ENCODE measurements around the gene RGS9.
A peak's percentile ranks its signal among the peaks of the same experiment; 100 is the strongest.

The RGS9 gene

GRCh38 chr17:65100316-65101140 lies 36.6 kb upstream of the RGS9 start:
- Histone ChIP-seq H3K27me3 (ENCODE audit: control insufficient read depth, insufficient read depth, low read length) (no peaks in the 10 kb centered on the region), H3K9ac (peak overlapping the region; percentile 71), H3K4me3 (ENCODE audit: low read depth, low read length) (peak overlapping the region; percentile 87), H3K79me2 (peaks cover 18% of the 10 kb centered on the region), H3K4me2 (ENCODE audit: low read length) (peak overlapping the region; percentile 97), H3K36me3 (ENCODE audit: control insufficient read depth, insufficient read depth, low read length) (no peaks in the 10 kb centered on the region), H3K27ac (peak overlapping the region; percentile 80), H2AFZ (peak overlapping the region; percentile 97), H3K4me1 (peaks cover 28% of the 10 kb centered on the region), H3K9me3 (ENCODE audit: control insufficient read depth, low read length) (no peaks in the 10 kb centered on the region)
- TF ChIP-seq, protein P1, sequence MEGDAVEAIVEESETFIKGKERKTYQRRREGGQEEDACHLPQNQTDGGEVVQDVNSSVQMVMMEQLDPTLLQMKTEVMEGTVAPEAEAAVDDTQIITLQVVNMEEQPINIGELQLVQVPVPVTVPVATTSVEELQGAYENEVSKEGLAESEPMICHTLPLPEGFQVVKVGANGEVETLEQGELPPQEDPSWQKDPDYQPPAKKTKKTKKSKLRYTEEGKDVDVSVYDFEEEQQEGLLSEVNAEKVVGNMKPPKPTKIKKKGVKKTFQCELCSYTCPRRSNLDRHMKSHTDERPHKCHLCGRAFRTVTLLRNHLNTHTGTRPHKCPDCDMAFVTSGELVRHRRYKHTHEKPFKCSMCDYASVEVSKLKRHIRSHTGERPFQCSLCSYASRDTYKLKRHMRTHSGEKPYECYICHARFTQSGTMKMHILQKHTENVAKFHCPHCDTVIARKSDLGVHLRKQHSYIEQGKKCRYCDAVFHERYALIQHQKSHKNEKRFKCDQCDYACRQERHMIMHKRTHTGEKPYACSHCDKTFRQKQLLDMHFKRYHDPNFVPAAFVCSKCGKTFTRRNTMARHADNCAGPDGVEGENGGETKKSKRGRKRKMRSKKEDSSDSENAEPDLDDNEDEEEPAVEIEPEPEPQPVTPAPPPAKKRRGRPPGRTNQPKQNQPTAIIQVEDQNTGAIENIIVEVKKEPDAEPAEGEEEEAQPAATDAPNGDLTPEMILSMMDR (IDR thresholded peaks at IDR 0.05) = peak; percentile 96

- H3K4me2 ChIP-seq (ENCODE audit: low read length) = peak overlapping the region; percentile 97
- H3K27me3 ChIP-seq (ENCODE audit: control insufficient read depth, insufficient read depth, low read length) = no peaks in the 10 kb centered on the region
- peak overlapping the region; percentile 97 for H2AFZ ChIP-seq
- peak overlapping the region; percentile 87 for H3K4me3 ChIP-seq (ENCODE audit: low read depth, low read length)
- H3K27ac ChIP-seq = peak overlapping the region; percentile 80
- H3K79me2 ChIP-seq = peaks cover 18% of the 10 kb centered on the region
- H3K36me3 ChIP-seq (ENCODE audit: control insufficient read depth, insufficient read depth, low read length) = no peaks in the 10 kb centered on the region
- no peaks in the 10 kb centered on the region for H3K9me3 ChIP-seq (ENCODE audit: control insufficient read depth, low read length)
- TF ChIP-seq, protein P1 (IDR thresholded peaks at IDR 0.05) = no peak
- peak overlapping the region; percentile 71 for H3K9ac ChIP-seq
- H3K4me1 ChIP-seq = peaks cover 36% of the 10 kb centered on the region
Measured at GRCh38 chr17:65101371-65101770, 35.8 kb upstream of the RGS9 start.

GRCh38 chr17:65102235-65102634 lies 34.9 kb upstream of the RGS9 start:
- Histone ChIP-seq H3K9ac (no peak overlapping the region), H2AFZ (no peak overlapping the region), H3K27ac (no peak overlapping the region), H3K36me3 (ENCODE audit: control insufficient read depth, insufficient read depth, low read length) (no peaks in the 10 kb centered on the region), H3K4me2 (ENCODE audit: low read length) (no peak overlapping the region), H3K4me3 (ENCODE audit: low read depth, low read length) (no peak overlapping the region), H3K79me2 (peaks cover 18% of the 10 kb centered on the region), H3K9me3 (ENCODE audit: control insufficient read depth, low read length) (no peaks in the 10 kb centered on the region), H3K4me1 (peaks cover 41% of the 10 kb centered on the region), H3K27me3 (ENCODE audit: control insufficient read depth, insufficient read depth, low read length) (no peaks in the 10 kb centered on the region)
- TF ChIP-seq, protein P1 (IDR thresholded peaks at IDR 0.05) = no peak

DNA sequence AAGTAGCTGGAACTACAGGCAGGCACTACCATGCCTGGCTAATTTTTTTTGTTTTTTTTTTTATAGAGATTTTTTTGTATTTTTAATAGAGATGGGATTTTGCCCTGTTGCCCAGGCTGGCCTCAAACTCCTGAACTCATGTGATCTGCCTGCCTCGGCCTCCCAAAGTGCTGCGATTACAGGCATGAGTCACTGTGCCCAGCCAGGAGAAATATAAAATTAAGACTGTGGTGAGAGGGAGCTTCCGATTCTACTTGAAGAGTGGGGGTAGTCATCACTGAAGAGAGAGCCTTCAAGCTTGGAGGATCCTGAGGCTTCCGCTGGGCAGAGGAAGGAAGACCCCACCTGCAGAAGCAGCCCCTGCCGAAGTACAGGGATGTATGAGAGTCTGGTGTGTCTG lies 34.4 kb upstream of the RGS9 start:
- no peak overlapping the region for H3K4me2 ChIP-seq (ENCODE audit: low read length)
- peaks cover 47% of the 10 kb centered on the region for H3K4me1 ChIP-seq
- H3K79me2 ChIP-seq = peaks cover 18% of the 10 kb centered on the region
- TF ChIP-seq, protein P1 (IDR thresholded peaks at IDR 0.05) = no peak
- no peak overlapping the region for H3K27ac ChIP-seq
- H3K4me3 ChIP-seq (ENCODE audit: low read depth, low read length) = no peak overlapping the region
- no peaks in the 10 kb centered on the region for H3K9me3 ChIP-seq (ENCODE audit: control insufficient read depth, low read length)
- H3K36me3 ChIP-seq (ENCODE audit: control insufficient read depth, insufficient read depth, low read length) = no peaks in the 10 kb centered on the region
- H3K9ac ChIP-seq = no peak overlapping the region
- no peaks in the 10 kb centered on the region for H3K27me3 ChIP-seq (ENCODE audit: control insufficient read depth, insufficient read depth, low read length)
- no peak overlapping the region for H2AFZ ChIP-seq

DNA sequence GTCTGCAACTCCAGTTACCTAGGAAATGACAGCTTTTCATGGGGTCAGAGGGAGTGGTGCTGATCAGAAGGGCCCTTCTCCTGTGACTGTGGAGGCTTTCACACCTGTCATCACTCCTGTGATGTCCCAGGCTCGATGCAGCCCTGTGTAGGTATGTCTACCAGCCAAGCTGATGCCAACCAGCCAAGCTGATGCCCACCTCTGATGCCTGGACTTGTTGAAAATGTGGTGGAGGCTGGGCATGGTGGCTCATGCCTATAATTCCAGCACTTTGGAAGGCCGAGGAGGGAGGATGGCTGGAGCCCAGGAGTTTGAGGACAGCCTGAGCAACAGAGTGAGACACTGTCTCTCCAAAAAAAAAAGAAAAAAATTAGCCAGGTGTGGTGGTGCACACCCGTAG lies 33.7 kb upstream of the RGS9 start:
- H3K9me3 ChIP-seq (ENCODE audit: control insufficient read depth, low read length) = no peaks in the 10 kb centered on the region
- no peaks in the 10 kb centered on the region for H3K27me3 ChIP-seq (ENCODE audit: control insufficient read depth, insufficient read depth, low read length)
- peaks cover 18% of the 10 kb centered on the region for H3K79me2 ChIP-seq
- H3K4me2 ChIP-seq (ENCODE audit: low read length) = no peak overlapping the region
- no peak overlapping the region for H3K27ac ChIP-seq
- H3K9ac ChIP-seq = no peak overlapping the region
- TF ChIP-seq, protein P1 (IDR thresholded peaks at IDR 0.05) = no peak
- peaks cover 51% of the 10 kb centered on the region for H3K4me1 ChIP-seq
- H2AFZ ChIP-seq = no peak overlapping the region
- H3K4me3 ChIP-seq (ENCODE audit: low read depth, low read length) = no peak overlapping the region
- no peaks in the 10 kb centered on the region for H3K36me3 ChIP-seq (ENCODE audit: control insufficient read depth, insufficient read depth, low read length)

All from parathyroid adenoma (tissue), 2 donors.